Uterine smooth muscle cell (primary cell): ENCODE results near the gene KRT25. TPM values are rescaled to one million over a fixed set of nuclear protein-coding genes. Genes with fewer than 3 reads are reported as not detected.

Experiments used
- total RNA-seq: library from RNA; depleted of rRNA; stranded (reverse); fragments of >200 nt; gene quantifications from 2 replicates; pipeline ENCODE4 v1.2.3, GENCODE V29; 2014

The KRT25 gene
- total RNA-seq: not detected in 2 replicates

GRCh38 chr17:40755231-40755630 is at the start of gene KRT25:
Gene KRT25 (minus strand): TSS chr17:40755331. CDS start chr17:40755271, 60 bp downstream.

GRCh38 chr17:40799859-40800258 is 44.7 kb upstream of the KRT25 start, which contains the start of gene KRT28:
Gene KRT28 (minus strand): TSS chr17:40799959. CDS start chr17:40799893, 66 bp downstream.

GRCh38 chr17:40782450-40782849 is 27.3 kb upstream of the KRT25 start, which contains the start of gene KRT27:
Gene KRT27 (minus strand): TSS chr17:40782550. CDS start chr17:40782493, 57 bp downstream.

GRCh38 chr17:40772101-40772500 is 17.0 kb upstream of the KRT25 start, which contains the start of gene KRT26:
Gene KRT26 (minus strand): TSS chr17:40772201. CDS start chr17:40772113, 88 bp downstream.

GRCh38 chr17:40703652-40704051 is 51.5 kb downstream of the KRT25 start, which contains the start of gene KRT24:
Gene KRT24 (minus strand): TSS chr17:40703752. CDS start chr17:40703693, 59 bp downstream.

Other genes starting within 250 kb of the KRT25 start
- gene CCR7, start 189.9 kb downstream of the KRT25 start, total RNA-seq: not detected in 2 replicates
- gene SMARCE1, start 107.5 kb downstream of the KRT25 start, total RNA-seq: 69.9 and 86.4 TPM in 2 replicates
- gene KRT222, start 90.2 kb downstream of the KRT25 start, total RNA-seq: 0.25 and 1.00 TPM in 2 replicates
- gene KRT24, start 51.6 kb downstream of the KRT25 start, total RNA-seq: not detected in 2 replicates
- not detected in 2 replicates for gene KRT26, start 16.9 kb upstream of the KRT25 start, total RNA-seq
- gene KRT27, start 27.2 kb upstream of the KRT25 start, total RNA-seq: not detected in 2 replicates
- gene KRT28, start 44.6 kb upstream of the KRT25 start, total RNA-seq: not detected in 2 replicates
- gene KRT10, start 67.3 kb upstream of the KRT25 start, total RNA-seq: 2.3 and 4.0 TPM in 2 replicates
- gene KRT12, start 111.9 kb upstream of the KRT25 start, total RNA-seq: under 0.01 TPM in 1 of 2 replicates, not detected in the other
- 0.22 TPM in 1 of 2 replicates, not detected in the other for gene KRT20, start 129.9 kb upstream of the KRT25 start, total RNA-seq
- gene KRT23, start 182.3 kb upstream of the KRT25 start, total RNA-seq: 0.50 and 0.55 TPM in 2 replicates
- gene KRT39, start 211.6 kb upstream of the KRT25 start, total RNA-seq: 0.11 TPM in 1 of 2 replicates, not detected in the other
- gene KRT40, start 229.0 kb upstream of the KRT25 start, total RNA-seq: not detected in 2 replicates
- gene KRTAP3-3, start 238.8 kb upstream of the KRT25 start, total RNA-seq: not detected in 2 replicates
- gene KRTAP3-2, start 244.6 kb upstream of the KRT25 start, total RNA-seq: not detected in 2 replicates